PFSK-1 (cell line): Measurements from ENCODE around the gene LSP1.

ENCODE experiments used
- FOXP2 ChIP-seq: optimal IDR thresholded peaks from 2 replicates; pipeline ENCODE3; 2011; ENCODE audit warnings: borderline replicate concordance, control low read depth, inconsistent platforms; ENCODE audit not compliant: insufficient read depth; ENCODE audit errors: extremely low read length, extremely low read depth
- POLR2AphosphoS5 ChIP-seq: IDR thresholded peaks from 2 replicates; pipeline ENCODE4 v1.6.1; 2012; ENCODE audit warnings: low read depth, mild to moderate bottlenecking, control low read depth, low read length, moderate library complexity
- SIN3A ChIP-seq: IDR thresholded peaks from 2 replicates; pipeline ENCODE4 v1.6.1; 2012; ENCODE audit warnings: mild to moderate bottlenecking, low read length, moderate library complexity, borderline replicate concordance; ENCODE audit not compliant: insufficient read depth
- TAF1 ChIP-seq: IDR thresholded peaks from 2 replicates; pipeline ENCODE4 v1.6.1; 2012; ENCODE audit warnings: low read length, control low read depth, borderline replicate concordance; ENCODE audit not compliant: insufficient read depth
- TF ChIP-seq, protein P1 (sequence below), 2 experiments: IDR thresholded peaks; 2 replicates each; pipeline versions ENCODE4 v1.6.1 to v1.8.0; 2011 to 2012; ENCODE audit warnings: low read depth in 2 of 2, low read length in 2 of 2, control low read depth in 1 of 2, inconsistent platforms in 1 of 2, mild to moderate bottlenecking in 1 of 2, moderate library complexity in 1 of 2; ENCODE audit not compliant: insufficient read depth in 1 of 2

LSP1 gene

GRCh38 chr11:1906611-1907423, 53.9 kb downstream of the LSP1 start:
- TF ChIP-seq TAF1 (no peak), POLR2AphosphoS5 (no peak), FOXP2 (no peak), SIN3A (no peak)
- TF ChIP-seq, protein P1, sequence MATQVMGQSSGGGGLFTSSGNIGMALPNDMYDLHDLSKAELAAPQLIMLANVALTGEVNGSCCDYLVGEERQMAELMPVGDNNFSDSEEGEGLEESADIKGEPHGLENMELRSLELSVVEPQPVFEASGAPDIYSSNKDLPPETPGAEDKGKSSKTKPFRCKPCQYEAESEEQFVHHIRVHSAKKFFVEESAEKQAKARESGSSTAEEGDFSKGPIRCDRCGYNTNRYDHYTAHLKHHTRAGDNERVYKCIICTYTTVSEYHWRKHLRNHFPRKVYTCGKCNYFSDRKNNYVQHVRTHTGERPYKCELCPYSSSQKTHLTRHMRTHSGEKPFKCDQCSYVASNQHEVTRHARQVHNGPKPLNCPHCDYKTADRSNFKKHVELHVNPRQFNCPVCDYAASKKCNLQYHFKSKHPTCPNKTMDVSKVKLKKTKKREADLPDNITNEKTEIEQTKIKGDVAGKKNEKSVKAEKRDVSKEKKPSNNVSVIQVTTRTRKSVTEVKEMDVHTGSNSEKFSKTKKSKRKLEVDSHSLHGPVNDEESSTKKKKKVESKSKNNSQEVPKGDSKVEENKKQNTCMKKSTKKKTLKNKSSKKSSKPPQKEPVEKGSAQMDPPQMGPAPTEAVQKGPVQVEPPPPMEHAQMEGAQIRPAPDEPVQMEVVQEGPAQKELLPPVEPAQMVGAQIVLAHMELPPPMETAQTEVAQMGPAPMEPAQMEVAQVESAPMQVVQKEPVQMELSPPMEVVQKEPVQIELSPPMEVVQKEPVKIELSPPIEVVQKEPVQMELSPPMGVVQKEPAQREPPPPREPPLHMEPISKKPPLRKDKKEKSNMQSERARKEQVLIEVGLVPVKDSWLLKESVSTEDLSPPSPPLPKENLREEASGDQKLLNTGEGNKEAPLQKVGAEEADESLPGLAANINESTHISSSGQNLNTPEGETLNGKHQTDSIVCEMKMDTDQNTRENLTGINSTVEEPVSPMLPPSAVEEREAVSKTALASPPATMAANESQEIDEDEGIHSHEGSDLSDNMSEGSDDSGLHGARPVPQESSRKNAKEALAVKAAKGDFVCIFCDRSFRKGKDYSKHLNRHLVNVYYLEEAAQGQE (IDR thresholded peaks at IDR 0.05; ENCODE audit: insufficient read depth in 1 of 2, low read depth in 2 of 2, low read length in 2 of 2), result no peak

DNA sequence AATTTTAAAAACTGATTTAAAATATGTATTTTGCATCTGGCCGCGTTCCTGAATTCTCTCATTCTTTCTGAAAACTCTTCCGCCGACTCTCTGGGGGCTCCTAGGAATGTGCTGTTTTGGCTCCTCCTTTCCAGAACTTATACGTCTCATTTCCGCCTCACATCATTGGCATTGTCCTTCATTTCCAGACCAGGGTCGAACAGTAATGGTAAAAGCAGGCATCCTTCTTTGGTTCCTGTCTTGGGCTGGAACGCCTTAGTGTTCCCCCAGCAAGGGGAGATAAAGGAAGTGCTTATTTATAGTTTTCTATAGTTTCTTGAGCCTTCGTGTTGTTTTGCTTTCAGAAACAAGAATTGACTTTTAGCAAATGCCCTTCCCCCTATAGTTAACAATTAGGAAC, 55.7 kb downstream of the LSP1 start:
- TF ChIP-seq, protein P1 (IDR thresholded peaks at IDR 0.05; ENCODE audit: insufficient read depth in 1 of 2, low read depth in 2 of 2, low read length in 2 of 2), result 0 out of 4 replicates have a peak, but pooled peaks of 1 of the 2 experiments have one; percentile 24
- TF ChIP-seq POLR2AphosphoS5 (peak; percentile 22; the same call in 1 of the 2 replicates), TAF1 (no peak), SIN3A (no peak), FOXP2 (no peak)

- no peak for TF ChIP-seq TAF1
These were observed 56.6 kb downstream of the LSP1 start for GRCh38 chr11:1909524-1909923.

- no peak for TF ChIP-seq SIN3A
- TF ChIP-seq, protein P1 (IDR thresholded peaks at IDR 0.05; ENCODE audit: insufficient read depth in 1 of 2, low read depth in 2 of 2, low read length in 2 of 2), result no peak
These were observed 59.5 kb downstream of the LSP1 start for GRCh38 chr11:1912289-1912878.

DNA sequence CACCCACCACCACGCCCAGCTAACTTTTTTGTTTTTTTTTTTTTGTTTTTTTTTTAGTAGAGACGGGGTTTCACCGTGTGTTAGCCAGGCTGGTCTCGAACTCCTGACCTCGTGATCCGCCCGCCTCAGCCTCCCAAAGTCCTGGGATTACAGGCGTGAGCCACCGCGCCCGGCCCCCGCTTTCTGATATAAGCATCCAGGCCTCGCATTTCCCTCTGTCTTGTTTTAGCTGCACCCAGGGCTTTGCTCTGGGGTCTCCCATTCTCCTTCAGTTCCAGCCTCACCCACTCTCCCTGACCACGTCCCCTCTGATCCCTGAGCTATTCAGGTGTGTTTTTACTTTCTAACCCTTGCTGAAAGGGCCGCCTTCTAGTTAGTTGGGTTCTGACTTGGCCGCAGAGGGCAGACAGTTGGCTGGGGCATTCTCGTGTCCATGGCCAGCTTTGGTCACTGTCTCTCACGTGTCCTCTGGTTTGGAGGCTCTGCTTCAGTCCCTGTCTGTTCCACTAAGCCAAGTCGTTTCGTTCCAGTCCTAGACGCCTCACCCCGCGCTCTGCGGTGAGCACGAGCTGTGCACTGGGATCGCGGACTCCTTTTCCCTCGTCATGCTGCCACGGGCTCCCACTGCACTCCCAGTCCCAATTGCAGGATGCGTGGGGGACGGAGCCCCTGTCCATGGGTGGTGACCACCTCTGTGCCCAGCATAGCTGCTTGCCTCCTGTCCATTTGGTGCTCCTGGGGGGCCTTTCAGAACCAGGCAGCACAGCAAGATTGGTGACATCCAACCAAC, 60.6 kb downstream of the LSP1 start:
- no peak for TF ChIP-seq POLR2AphosphoS5
- TF ChIP-seq TAF1, result no peak
- no peak for TF ChIP-seq FOXP2
- TF ChIP-seq SIN3A, result no peak
- TF ChIP-seq, protein P1 (IDR thresholded peaks at IDR 0.05; ENCODE audit: insufficient read depth in 1 of 2, low read depth in 2 of 2, low read length in 2 of 2), result no peak
